CD4-positive, alpha-beta memory T cell (primary cell): Measurements from ENCODE around the gene NELFE. TPM values are rescaled to one million over a fixed set of nuclear protein-coding genes. Genes with fewer than 3 reads are reported as not detected.
A peak's percentile ranks its signal among the peaks of the same experiment; 100 is the strongest.

Experiments
- CTCF ChIA-PET: fragments of 350-600 bp; sonication (Branson Sonifier 250); formaldehyde crosslinking; loops from one replicate; lab custom pipeline; 2021; ENCODE audit warnings: inconsistent platforms; ENCODE audit not compliant: partially characterized antibody; lab: Charles Lee
- POLR2A ChIA-PET: fragments of 350-600 bp; sonication (Branson Sonifier 250); formaldehyde crosslinking; loops from one replicate; lab custom pipeline; 2021; ENCODE audit not compliant: partially characterized antibody; lab: Charles Lee
- DNase-seq, 5 donors: peaks; one replicate each; pipeline versions ENCODE4 v3.0.0 to v3.0.0-alpha.2; 2020 to 2022; ENCODE audit warnings: mixed read lengths in 1 of 5
- H3K27ac ChIP-seq: one replicate; pipeline ENCODE4 v1.7.0; 2013; ENCODE audit warnings: low read depth, low read length
- H3K27me3 ChIP-seq: 2 replicates; pipeline ENCODE4 v1.7.0; 2013; ENCODE audit warnings: mild to moderate bottlenecking, low read length, moderate library complexity; ENCODE audit not compliant: insufficient read depth
- H3K36me3 ChIP-seq: 2 replicates; pipeline ENCODE4 v1.7.0; 2013; ENCODE audit warnings: mild to moderate bottlenecking, low read length, moderate library complexity; ENCODE audit not compliant: insufficient read depth
- H3K4me1 ChIP-seq: 2 replicates; pipeline ENCODE4 v1.7.0; 2013; ENCODE audit warnings: mild to moderate bottlenecking, low read length, moderate library complexity; ENCODE audit not compliant: insufficient read depth
- H3K4me3 ChIP-seq, 2 donors: one replicate each; pipeline ENCODE4 v1.7.0; 2013; ENCODE audit warnings: low read length in 2 of 2, mild to moderate bottlenecking in 1 of 2
- H3K9me3 ChIP-seq, 2 donors: one replicate each; pipeline ENCODE4 v1.7.0; 2013; ENCODE audit warnings: low read length in 2 of 2, control low read depth in 1 of 2; ENCODE audit not compliant: control insufficient read depth in 1 of 2
- H3K27ac Mint-ChIP-seq, 7 donors: one replicate each; pipeline ENCODE4 v1.8.0; 2020 to 2021; ENCODE audit warnings: mixed read lengths in 7 of 7, mild to moderate bottlenecking in 6 of 7, inconsistent platforms in 3 of 7, moderate library complexity in 3 of 7
- H3K27me3 Mint-ChIP-seq, 2 donors: one replicate each; pipeline ENCODE4 v1.8.0; 2020 to 2021; ENCODE audit warnings: mixed read lengths in 2 of 2
- H3K36me3 Mint-ChIP-seq, 2 donors: one replicate each; pipeline ENCODE4 v1.8.0; 2020 to 2021; ENCODE audit warnings: mixed read lengths in 2 of 2, inconsistent platforms in 1 of 2, mild to moderate bottlenecking in 1 of 2
- H3K4me1 Mint-ChIP-seq, 4 donors: one replicate each; pipeline ENCODE4 v1.8.0; 2020 to 2021; ENCODE audit warnings: mixed read lengths in 4 of 4, mild to moderate bottlenecking in 1 of 4
- H3K4me3 Mint-ChIP-seq, 8 donors: one replicate each; pipeline ENCODE4 v1.8.0; 2020 to 2021; ENCODE audit warnings: mixed read lengths in 8 of 8, mild to moderate bottlenecking in 7 of 8, moderate library complexity in 6 of 8, inconsistent platforms in 3 of 8
- H3K9me3 Mint-ChIP-seq, 8 donors: one replicate each; pipeline ENCODE4 v1.8.0; 2020 to 2021; ENCODE audit warnings: mixed read lengths in 8 of 8, mild to moderate bottlenecking in 5 of 8, inconsistent platforms in 3 of 8, moderate library complexity in 1 of 8
- intact Hi-C: fragments of 100-400 bp; cut with micrococcal nuclease; formaldehyde crosslinking; loops from one replicate; pipeline ENCODE4 v1.15.1; 2023
- polyA plus RNA-seq, 2 donors: library from polyadenylated mRNA; unstranded; fragments of 300-500 nt; fragmentation: Illumina TruSeq; gene quantifications; one replicate each; pipeline ENCODE4 v1.2.3, GENCODE V29; 2021
- total RNA-seq, 2 experiments: library from RNA; stranded (reverse); gene quantifications; one replicate each; pipeline ENCODE4 v1.2.3, GENCODE V29; 2021

Gene NELFE
- total and polyA plus RNA-seq, 4 experiments from 2014 or later = 45.8 to 78.5 (median 58.0) TPM

DNA sequence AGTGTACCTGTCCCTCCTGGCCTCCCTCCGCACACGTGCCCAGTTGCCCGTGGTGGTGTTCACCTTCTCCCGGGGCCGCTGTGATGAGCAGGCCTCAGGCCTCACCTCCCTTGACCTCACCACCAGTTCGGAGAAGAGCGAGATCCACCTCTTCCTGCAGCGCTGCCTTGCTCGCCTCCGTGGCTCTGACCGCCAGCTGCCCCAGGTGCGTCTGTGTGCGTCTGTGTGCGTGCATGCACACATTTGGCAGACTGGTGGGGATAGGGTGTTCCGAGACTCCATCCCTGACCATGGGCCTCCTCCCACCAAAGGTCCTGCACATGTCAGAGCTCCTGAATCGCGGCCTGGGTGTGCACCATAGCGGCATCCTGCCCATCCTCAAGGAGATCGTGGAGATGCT lies 5.2 kb upstream of the NELFE start:
- Histone ChIP-seq H3K9me3 (no peaks in the 10 kb centered on the region), H3K27me3 (no peaks in the 10 kb centered on the region), H3K4me3 (no peak overlapping the region), H3K4me1 (peaks cover 18% of the 10 kb centered on the region), H3K27ac (no peak overlapping the region), H3K36me3 (peaks cover 79% of the 10 kb centered on the region)
- Mint-ChIP-seq H3K36me3 (peaks cover 40 to 84% of the 10 kb centered on the region in 2 donors), H3K27ac (peak overlapping the region in 3 of 7 donors; percentile 24 to 79 (median 64)), H3K4me1 (peaks cover 14 to 30% (median 22%) of the 10 kb centered on the region in 4 donors), H3K4me3 (no peak overlapping the region), H3K27me3 (no peaks in the 10 kb centered on the region), H3K9me3 (no peaks in the 10 kb centered on the region)
- intact Hi-C loops = no loop called here
- no peak for DNase-seq
- ChIA-PET CTCF (interaction anchor here (2.2 kb wide), 1 partner anchor 12 kb away, joined by 8 read pairs; no protein-coding TSS in a partner anchor), POLR2A (interaction anchor here (1.0 to 2.1 kb wide), 2 partner anchors 8 to 11 kb away, joined by 4 to 7 read pairs; partner anchors contain the start of gene DXO)

- peak overlapping the region in 2 of 8 donors; percentile 1 to 10 for H3K4me3 Mint-ChIP-seq
- H3K36me3 ChIP-seq = peaks cover 70% of the 10 kb centered on the region
- no peak overlapping the region for H3K27ac ChIP-seq
- no peak overlapping the region for H3K4me3 ChIP-seq
- peaks cover 21 to 43% (median 32%) of the 10 kb centered on the region in 4 donors for H3K4me1 Mint-ChIP-seq
- H3K4me1 ChIP-seq = peaks cover 35% of the 10 kb centered on the region
- H3K27me3 ChIP-seq = no peaks in the 10 kb centered on the region
- CTCF ChIA-PET = no interaction called here
- peaks cover 29 to 78% of the 10 kb centered on the region in 2 donors for H3K36me3 Mint-ChIP-seq
- POLR2A ChIA-PET = interaction anchor here (6.8 kb wide), 1 partner anchor 10 kb away, joined by 195 read pairs; the partner anchor contains the start of gene DXO
- intact Hi-C loops = no loop called here
- H3K9me3 Mint-ChIP-seq = no peaks in the 10 kb centered on the region
- H3K27me3 Mint-ChIP-seq = no peaks in the 10 kb centered on the region
- H3K9me3 ChIP-seq = no peaks in the 10 kb centered on the region
- no peak for DNase-seq
- H3K27ac Mint-ChIP-seq = peak overlapping the region; percentile 22 to 97 (median 66)
Observed at GRCh38 chr6:31961616-31962015, 2.8 kb upstream of the NELFE start.

GRCh38 chr6:31958412-31958740 lies 395 bp downstream of the NELFE start:
- no peak for DNase-seq
- H3K27me3 Mint-ChIP-seq = no peaks in the 10 kb centered on the region
- Histone ChIP-seq H3K27me3 (no peaks in the 10 kb centered on the region), H3K36me3 (peaks cover 72% of the 10 kb centered on the region), H3K27ac (peak overlapping the region; percentile 98), H3K9me3 (no peaks in the 10 kb centered on the region), H3K4me3 (peak overlapping the region; percentile 86 to 95), H3K4me1 (peaks cover 35% of the 10 kb centered on the region)
- H3K27ac Mint-ChIP-seq = peak overlapping the region; percentile 97 to 99 (median 98)
- ChIA-PET POLR2A (interaction anchor here (0.7 to 6.8 kb wide), 12 partner anchors 8 to 1014 kb away, joined by 3 to 195 read pairs (median 6); partner anchors contain the start of genes BAG6, DXO, NEU1 and TNF), CTCF (interaction anchor here (1.2 to 3.3 kb wide), 5 partner anchors 13 to 359 kb away, joined by 3 to 21 read pairs (median 6); partner anchors contain the start of gene DXO)
- peaks cover 44 to 71% of the 10 kb centered on the region in 2 donors for H3K36me3 Mint-ChIP-seq
- H3K9me3 Mint-ChIP-seq = no peaks in the 10 kb centered on the region
- intact Hi-C loops = loop anchor here (2.0 to 5.0 kb wide), 3 partner anchors 234 to 411 kb away; partner anchors contain the start of genes ATP6V1G2, GPANK1, GPSM3 and NFKBIL1
- H3K4me3 Mint-ChIP-seq = peak overlapping the region; percentile 92 to 98 (median 96)
- peaks cover 21 to 43% (median 32%) of the 10 kb centered on the region in 4 donors for H3K4me1 Mint-ChIP-seq

DNA sequence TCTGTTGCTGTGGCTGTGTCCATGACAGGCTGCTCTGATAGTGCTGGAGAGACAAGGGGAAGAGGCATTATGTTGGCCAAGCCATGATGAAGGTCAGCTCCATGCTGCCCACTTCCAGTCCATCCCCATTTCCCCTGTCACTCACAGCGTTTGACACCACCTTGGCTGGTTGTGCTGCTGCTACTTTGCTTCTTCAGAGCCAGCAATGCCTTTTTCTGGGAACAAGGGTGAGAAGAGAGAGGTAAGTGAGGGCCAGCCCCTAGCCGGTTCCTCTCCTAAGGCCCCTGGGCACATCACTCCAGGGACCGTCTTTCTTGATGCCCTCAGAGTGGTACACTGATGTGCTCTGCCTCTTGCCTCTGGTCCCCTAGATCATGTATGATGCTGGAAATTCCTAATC lies 2.0 kb downstream of the NELFE start:
- DNase-seq = no peak
- peak overlapping the region; percentile 32 for H3K27ac ChIP-seq
- intact Hi-C loops = loop anchor here (5.0 kb wide), 1 partner anchor 409 kb away; the partner anchor contains the start of genes ATP6V1G2 and NFKBIL1
- H3K36me3 Mint-ChIP-seq = peaks cover 40 to 69% of the 10 kb centered on the region in 2 donors
- H3K4me1 Mint-ChIP-seq = peaks cover 18 to 42% (median 29%) of the 10 kb centered on the region in 4 donors
- H3K9me3 ChIP-seq = no peaks in the 10 kb centered on the region
- peak overlapping the region in 4 of 7 donors; percentile 22 to 99 (median 80) for H3K27ac Mint-ChIP-seq
- H3K9me3 Mint-ChIP-seq = no peaks in the 10 kb centered on the region
- no peak overlapping the region for H3K4me3 ChIP-seq
- ChIA-PET POLR2A (interaction anchor here (6.8 kb wide), 1 partner anchor 15 kb away, joined by 195 read pairs; the partner anchor contains the start of gene DXO), CTCF (interaction anchor here (3.3 kb wide), 1 partner anchor 15 kb away, joined by 21 read pairs; the partner anchor contains the start of gene DXO)
- peaks cover 71% of the 10 kb centered on the region for H3K36me3 ChIP-seq
- no peaks in the 10 kb centered on the region for H3K27me3 Mint-ChIP-seq
- peak overlapping the region in 1 of 8 donors; percentile 94 for H3K4me3 Mint-ChIP-seq
- peaks cover 35% of the 10 kb centered on the region for H3K4me1 ChIP-seq
- H3K27me3 ChIP-seq = no peaks in the 10 kb centered on the region

GRCh38 chr6:31954511-31954910 lies 4.3 kb downstream of the NELFE start:
- Mint-ChIP-seq H3K4me1 (peaks cover 9 to 26% (median 18%) of the 10 kb centered on the region in 4 donors), H3K4me3 (no peak overlapping the region), H3K36me3 (peaks cover 32 to 57% of the 10 kb centered on the region in 2 donors), H3K27me3 (no peaks in the 10 kb centered on the region), H3K27ac (peak overlapping the region in 4 of 7 donors; percentile 13 to 88 (median 46)), H3K9me3 (no peaks in the 10 kb centered on the region)
- Histone ChIP-seq H3K4me3 (no peak overlapping the region), H3K27me3 (no peaks in the 10 kb centered on the region), H3K27ac (no peak overlapping the region), H3K36me3 (peaks cover 54% of the 10 kb centered on the region), H3K4me1 (peaks cover 22% of the 10 kb centered on the region), H3K9me3 (no peaks in the 10 kb centered on the region)
- no peak for DNase-seq
- ChIA-PET CTCF (no interaction called here), POLR2A (interaction anchor here (6.0 kb wide), 1 partner anchor 17 kb away, joined by 36 read pairs; the partner anchor contains the start of gene DXO)
- intact Hi-C loops = no loop called here

DNA sequence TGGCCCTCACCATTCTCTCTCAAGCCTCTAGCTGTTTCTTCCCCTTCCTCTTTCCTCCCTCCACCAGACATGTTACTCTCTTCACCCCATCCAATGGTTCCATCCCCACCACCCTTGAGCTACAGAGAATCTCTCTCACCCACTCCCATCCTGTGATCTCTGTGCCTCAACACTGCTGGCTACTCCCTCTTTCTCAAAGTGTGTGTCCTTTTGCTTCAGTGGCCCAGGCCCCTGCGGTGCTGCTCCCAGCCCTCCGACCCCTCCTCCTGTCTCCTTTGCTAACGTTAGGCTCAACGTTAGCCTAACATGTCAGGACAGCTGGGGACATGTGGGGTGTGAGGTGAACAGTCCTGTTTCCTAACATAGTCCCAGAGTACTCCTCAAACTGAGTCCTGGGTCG lies 5.9 kb downstream of the NELFE start:
- no peak for DNase-seq
- Mint-ChIP-seq H3K4me1 (peaks cover 3 to 9% (median 6%) of the 10 kb centered on the region in 4 donors), H3K9me3 (no peaks in the 10 kb centered on the region), H3K4me3 (no peak overlapping the region), H3K27me3 (no peaks in the 10 kb centered on the region), H3K36me3 (peaks cover 32 to 44% of the 10 kb centered on the region in 2 donors), H3K27ac (peak overlapping the region in 4 of 7 donors; percentile 46 to 82 (median 60))
- intact Hi-C loops = no loop called here
- H3K27me3 ChIP-seq = no peaks in the 10 kb centered on the region
- peaks cover 10% of the 10 kb centered on the region for H3K4me1 ChIP-seq
- H3K36me3 ChIP-seq = peaks cover 54% of the 10 kb centered on the region
- no peak overlapping the region for H3K27ac ChIP-seq
- H3K9me3 ChIP-seq = no peaks in the 10 kb centered on the region
- ChIA-PET POLR2A (interaction anchor here (1.2 to 6.0 kb wide), 7 partner anchors 11 to 598 kb away, joined by 3 to 36 read pairs (median 4); partner anchors contain the start of genes DDAH2, DXO, EHMT2 and NEU1), CTCF (interaction anchor here (0.7 to 3.0 kb wide), 12 partner anchors 10 to 407 kb away, joined by 3 to 13 read pairs (median 5); partner anchors contain the start of genes ATP6V1G2, LY6G5C and NFKBIL1)
- no peak overlapping the region for H3K4me3 ChIP-seq
